Stimulated activated effector memory CD8-positive, alpha-beta T cell treated with anti-CD3 and anti-CD28 coated beads, Interleukin-12 subunit alpha, Interleukin-12 subunit beta, amount 100 ng/mL, for 72 hours (primary cell): ENCODE results near the gene AKNAD1.
"Not testable (repeated sequence)": the region's sequence is repeated elsewhere in the genome, so short reads cannot be mapped to it uniquely, and the experiment has no call there.

ENCODE experiments used
- ATAC-seq: fragments of 150-1000 bp; cut with Tn5 transposase; 2 replicates; pipeline ENCODE4 v1.10.0; 2021
- DNase-seq, 2 donors: peaks; one replicate each; pipeline ENCODE4 v3.0.0; 2021 to 2022; ENCODE audit warnings: low spot score in 2 of 2
- H3K27ac Mint-ChIP-seq: one replicate; pipeline ENCODE4 v1.8.0; 2022; ENCODE audit warnings: mild to moderate bottlenecking, mixed read lengths
- H3K36me3 Mint-ChIP-seq: one replicate; pipeline ENCODE4 v1.8.0; 2022; ENCODE audit warnings: mild to moderate bottlenecking, mixed read lengths
- H3K4me1 Mint-ChIP-seq: one replicate; pipeline ENCODE4 v1.8.0; 2022; ENCODE audit warnings: mixed read lengths
- H3K4me3 Mint-ChIP-seq: one replicate; pipeline ENCODE4 v1.8.0; 2022; ENCODE audit warnings: mild to moderate bottlenecking, mixed read lengths
- H3K9me3 Mint-ChIP-seq: one replicate; pipeline ENCODE4 v1.8.0; 2022; ENCODE audit warnings: mixed read lengths

Gene AKNAD1, protein sequence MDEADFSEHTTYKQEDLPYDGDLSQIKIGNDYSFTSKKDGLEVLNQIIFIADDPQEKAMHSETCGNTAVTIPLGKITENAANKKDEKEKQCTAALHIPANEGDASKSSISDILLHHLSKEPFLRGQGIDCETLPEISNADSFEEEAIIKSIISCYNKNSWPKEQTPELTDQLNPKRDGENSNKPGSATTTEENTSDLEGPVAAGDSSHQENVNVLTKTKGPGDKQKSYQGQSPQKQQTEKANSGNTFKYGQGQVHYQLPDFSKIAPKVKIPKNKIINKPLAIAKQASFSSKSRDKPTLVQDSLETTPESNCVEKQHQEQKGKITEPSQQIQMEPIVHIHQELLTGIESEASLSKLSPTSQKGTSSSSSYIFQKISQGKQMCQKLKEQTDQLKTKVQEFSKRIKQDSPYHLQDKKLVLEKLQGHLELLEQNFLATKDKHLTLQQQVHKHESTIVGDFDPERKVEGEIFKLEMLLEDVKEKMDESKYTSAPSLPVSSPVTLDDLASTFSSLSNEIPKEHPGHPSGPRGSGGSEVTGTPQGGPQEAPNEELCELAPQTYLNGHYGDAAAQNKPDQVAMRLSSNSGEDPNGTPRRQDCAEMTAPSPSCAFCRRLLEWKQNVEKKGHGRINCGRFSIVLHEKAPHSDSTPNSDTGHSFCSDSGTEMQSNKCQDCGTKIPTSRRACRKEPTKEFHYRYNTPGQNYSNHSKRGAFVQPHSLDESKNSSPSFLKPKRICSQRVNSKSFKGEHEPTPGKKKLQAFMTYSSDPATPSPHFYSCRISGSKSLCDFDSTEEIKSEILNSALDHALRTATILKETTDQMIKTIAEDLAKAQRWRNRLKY

DNA sequence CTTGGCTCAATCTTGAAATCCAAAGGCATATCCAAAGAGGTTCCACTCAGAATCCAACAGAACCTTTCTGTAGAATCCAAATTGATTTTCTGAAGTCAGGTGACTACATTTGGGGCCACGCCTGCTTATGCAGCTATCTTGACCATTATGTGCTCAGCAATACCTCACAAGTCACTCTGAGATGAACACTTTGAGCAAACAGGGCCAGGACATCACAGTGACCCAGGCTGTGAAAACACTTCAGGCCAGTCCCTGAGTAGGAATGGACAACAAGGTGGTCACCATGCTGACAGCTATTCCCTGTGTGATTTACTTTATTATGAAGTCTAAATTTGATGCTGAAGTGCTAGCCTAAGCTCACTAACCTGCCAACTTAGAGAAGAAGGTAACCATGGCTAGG is at the start of gene AKNAD1:
TSS of gene AKNAD1 (minus strand) at position 101 of the 400 bp plus-strand sequence. CDS start 4,430 bp downstream, outside the sequence.
- Mint-ChIP-seq H3K4me1 (peaks cover 6% of the 10 kb centered on the region), H3K36me3 (no peaks in the 10 kb centered on the region), H3K27ac (no peak within 1 kb of the TSS), H3K4me3 (no peak within 1 kb of the TSS), H3K9me3 (no peaks in the 10 kb centered on the region)
- DNase-seq = no peak
- ATAC-seq = no peak

DNA sequence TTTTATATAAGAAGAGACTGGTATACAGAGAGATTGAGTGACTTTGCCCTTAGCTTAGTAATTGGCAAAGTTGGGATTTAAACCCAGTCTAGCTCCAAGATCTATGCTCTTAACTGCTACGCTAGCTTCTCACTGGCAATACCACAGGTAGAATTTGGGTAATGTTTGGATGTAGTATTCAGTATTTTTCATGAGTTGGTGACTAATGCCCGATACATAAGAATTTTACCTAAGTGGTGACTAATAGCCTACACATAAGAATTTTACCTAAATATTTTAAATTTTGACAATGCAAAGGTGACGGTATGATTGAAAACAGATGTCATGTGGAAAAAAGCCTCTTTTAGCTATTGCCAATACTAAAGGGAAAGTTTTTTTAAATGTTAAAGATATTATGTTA is 44.2 kb upstream of the AKNAD1 start:
- H3K4me1 Mint-ChIP-seq = no peaks in the 10 kb centered on the region
- H3K27ac Mint-ChIP-seq = no peak overlapping the region
- H3K4me3 Mint-ChIP-seq = no peak overlapping the region
- DNase-seq (no peak), ATAC-seq (no peak)
- H3K9me3 Mint-ChIP-seq = no peaks in the 10 kb centered on the region
- H3K36me3 Mint-ChIP-seq = peaks cover 11% of the 10 kb centered on the region

DNA sequence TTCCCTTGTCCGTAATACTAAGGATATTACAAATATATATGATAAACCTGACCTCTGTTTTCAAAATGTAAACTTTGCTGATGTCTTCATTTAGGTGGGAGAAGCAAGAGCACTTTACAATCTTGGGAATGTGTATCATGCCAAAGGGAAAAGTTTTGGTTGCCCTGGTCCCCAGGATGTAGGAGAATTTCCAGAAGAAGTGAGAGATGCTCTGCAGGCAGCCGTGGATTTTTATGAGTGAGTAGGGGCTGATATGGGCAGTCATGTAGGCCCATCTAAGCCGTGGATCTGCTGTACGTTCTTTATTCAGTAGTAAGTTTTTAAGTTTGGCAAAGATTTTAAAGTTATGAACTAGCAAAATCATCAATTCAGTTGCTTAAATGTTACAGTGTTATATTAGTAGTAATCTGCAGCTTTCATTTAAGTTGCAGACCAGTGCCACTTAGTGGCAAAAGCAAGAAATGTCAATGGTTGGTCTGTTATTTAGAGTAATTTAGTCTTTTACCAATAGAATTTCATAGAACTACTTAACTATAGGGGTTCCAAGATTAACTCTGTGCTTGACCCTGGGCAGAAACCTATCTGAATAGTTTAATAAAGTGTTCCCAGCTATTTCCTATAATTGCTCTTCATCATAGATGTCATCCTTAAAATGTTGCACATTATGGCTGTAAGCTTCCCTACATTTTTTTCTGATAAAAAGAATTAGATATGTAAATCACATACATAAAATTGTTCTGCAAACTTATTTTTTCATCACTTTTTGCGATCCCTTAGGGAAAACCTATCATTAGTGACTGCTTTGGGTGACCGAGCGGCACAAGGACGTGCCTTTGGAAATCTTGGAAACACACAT is 41.2 kb upstream of the AKNAD1 start:
- no peaks in the 10 kb centered on the region for H3K9me3 Mint-ChIP-seq
- no peak for DNase-seq
- ATAC-seq = peak; percentile 66
- H3K27ac Mint-ChIP-seq = no peak overlapping the region
- peaks cover 9% of the 10 kb centered on the region for H3K36me3 Mint-ChIP-seq
- no peaks in the 10 kb centered on the region for H3K4me1 Mint-ChIP-seq
- no peak overlapping the region for H3K4me3 Mint-ChIP-seq

DNA sequence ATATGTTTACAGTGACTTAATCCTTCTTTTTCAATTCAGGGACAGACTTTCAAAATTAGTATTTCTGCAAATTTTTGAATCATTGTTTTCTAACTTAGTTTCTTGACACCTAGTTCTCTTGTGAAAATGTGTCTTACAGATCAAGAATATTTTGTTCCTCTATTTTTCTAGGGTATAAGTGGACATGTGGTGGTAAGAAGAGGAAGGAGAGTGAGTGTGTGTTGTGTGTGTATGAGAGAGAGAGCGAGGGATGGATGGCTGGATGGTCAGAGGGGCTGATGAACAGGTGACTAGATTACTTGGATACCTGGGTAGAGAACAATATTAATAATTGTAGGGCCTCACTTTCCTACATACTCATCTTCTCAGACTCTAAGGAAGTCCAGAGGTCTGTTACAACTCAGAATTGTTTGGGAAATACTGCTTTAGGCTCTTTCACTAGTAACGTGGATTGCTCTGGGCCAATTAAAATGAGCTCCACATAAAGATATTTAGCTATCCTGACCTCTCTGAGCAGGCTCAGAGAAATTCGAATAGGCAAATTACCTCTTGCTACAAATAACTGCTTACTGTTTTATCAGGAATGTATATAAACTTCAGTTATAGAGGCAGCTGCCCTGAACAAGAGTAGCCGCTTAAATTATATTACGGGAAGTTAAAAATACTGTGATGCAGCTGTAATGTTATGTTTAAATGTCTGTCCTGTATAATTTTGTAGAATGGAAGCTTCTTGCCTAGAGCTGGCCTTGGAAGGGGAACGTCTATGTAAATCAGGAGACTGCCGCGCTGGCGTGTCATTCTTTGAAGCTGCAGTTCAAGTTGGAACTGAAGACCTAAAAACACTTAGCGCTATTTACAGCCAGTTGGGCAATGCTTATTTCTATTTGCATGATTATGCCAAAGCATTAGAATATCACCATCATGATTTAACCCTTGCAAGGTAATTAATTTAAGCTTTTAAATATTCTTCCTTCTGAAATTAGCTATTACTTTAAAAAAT is 39.6 kb upstream of the AKNAD1 start:
- H3K4me3 Mint-ChIP-seq = no peak overlapping the region
- H3K36me3 Mint-ChIP-seq = peaks cover 6% of the 10 kb centered on the region
- ATAC-seq = no peak
- no peaks in the 10 kb centered on the region for H3K4me1 Mint-ChIP-seq
- no peak for DNase-seq
- no peak overlapping the region for H3K27ac Mint-ChIP-seq
- no peaks in the 10 kb centered on the region for H3K9me3 Mint-ChIP-seq

DNA sequence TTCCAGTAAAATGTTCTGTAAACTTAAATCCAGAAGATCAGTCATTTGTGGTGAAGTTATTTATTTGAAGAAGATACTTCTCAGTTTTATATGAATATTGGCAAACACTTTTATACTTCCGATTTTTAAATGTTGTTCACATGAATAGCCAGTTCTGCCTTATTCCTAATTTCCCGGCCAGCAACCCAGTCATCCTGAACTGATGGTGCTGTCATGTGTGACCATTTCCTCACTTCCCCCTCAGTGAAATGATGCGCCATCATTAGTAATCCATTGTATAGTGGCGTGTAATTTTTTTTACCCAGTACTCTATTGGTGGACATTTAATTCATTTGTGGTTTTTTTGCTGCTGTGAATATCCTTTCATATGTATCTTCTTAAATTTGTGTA is 36.2 kb upstream of the AKNAD1 start:
- ATAC-seq (no peak), DNase-seq (no peak)
- no peak overlapping the region for H3K4me3 Mint-ChIP-seq
- no peak overlapping the region for H3K27ac Mint-ChIP-seq
- peaks cover 6% of the 10 kb centered on the region for H3K36me3 Mint-ChIP-seq
- H3K4me1 Mint-ChIP-seq = no peaks in the 10 kb centered on the region
- H3K9me3 Mint-ChIP-seq = no peaks in the 10 kb centered on the region

DNA sequence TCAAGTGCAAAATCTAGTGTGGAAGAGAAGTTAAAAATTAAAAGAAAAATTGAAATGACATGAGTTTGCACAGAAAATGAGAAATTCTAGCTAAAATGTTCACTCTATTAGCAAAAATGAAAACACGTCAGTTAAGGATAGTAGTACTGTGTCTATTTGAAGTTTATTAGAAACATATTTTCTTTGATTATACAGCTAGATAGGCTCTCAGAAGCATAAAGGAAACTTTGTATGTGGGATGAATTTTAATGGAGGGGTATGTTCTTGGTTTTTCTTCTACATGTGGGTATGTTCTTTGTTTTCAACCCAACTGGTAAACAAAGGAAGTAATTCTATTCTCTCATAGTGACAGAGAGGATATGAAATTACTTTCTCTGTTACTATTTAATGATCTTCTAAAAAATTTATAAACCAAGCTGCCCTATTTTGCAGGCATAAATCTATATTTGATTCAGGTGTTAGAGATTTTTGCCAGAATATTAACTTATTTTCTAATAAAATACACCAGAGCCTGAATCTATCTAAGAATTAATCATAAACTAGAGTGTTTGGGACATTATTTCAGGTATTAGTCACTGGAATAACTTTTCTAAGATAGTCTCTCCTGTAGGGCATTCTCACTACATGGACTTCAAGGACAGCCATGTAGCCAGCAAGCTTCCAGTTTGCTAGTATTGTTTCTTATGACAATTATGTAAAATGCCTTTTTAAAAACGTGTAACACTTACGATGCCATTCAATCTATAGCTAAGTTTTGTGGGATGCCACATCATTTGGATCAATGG is 35.7 kb upstream of the AKNAD1 start:
- Mint-ChIP-seq H3K9me3 (no peaks in the 10 kb centered on the region), H3K36me3 (peaks cover 6% of the 10 kb centered on the region), H3K4me1 (no peaks in the 10 kb centered on the region), H3K27ac (no peak overlapping the region), H3K4me3 (no peak overlapping the region)
- no peak for ATAC-seq
- DNase-seq = no peak

DNA sequence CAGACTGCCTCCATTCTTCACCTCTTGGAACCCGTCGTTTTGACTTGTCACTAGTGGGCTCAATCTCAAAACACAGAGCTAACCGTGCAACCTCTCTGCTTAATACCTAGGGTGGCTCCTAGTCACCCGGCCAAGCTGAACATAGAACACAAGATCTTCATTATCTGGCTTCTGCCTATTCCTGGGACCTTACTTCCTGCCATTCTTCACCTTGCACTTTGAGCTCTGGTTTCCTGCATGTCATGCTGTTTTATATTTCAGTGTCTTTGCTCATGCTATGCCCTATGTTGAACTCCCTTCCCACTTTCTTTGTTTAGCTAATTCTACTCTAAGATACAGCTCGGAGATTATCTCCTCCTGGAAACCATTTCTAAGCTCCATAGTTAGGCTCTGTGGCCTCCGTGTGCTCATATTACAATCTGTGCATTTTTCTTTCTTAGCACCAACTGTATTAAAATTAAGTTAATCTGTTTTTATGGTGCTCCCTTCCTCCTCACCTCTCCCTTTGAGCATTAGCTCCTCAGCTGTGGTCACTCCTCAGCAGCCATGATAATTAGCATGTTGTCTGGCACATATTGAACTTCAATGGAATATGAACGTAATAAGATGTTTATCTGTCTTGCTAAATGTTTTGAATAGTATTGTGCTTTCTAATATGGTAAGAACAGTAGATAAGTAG is 33.0 kb upstream of the AKNAD1 start:
- ATAC-seq (no peak), DNase-seq (no peak)
- H3K36me3 Mint-ChIP-seq = no peaks in the 10 kb centered on the region
- H3K4me3 Mint-ChIP-seq = no peak overlapping the region
- H3K4me1 Mint-ChIP-seq = no peaks in the 10 kb centered on the region
- no peaks in the 10 kb centered on the region for H3K9me3 Mint-ChIP-seq
- no peak overlapping the region for H3K27ac Mint-ChIP-seq

DNA sequence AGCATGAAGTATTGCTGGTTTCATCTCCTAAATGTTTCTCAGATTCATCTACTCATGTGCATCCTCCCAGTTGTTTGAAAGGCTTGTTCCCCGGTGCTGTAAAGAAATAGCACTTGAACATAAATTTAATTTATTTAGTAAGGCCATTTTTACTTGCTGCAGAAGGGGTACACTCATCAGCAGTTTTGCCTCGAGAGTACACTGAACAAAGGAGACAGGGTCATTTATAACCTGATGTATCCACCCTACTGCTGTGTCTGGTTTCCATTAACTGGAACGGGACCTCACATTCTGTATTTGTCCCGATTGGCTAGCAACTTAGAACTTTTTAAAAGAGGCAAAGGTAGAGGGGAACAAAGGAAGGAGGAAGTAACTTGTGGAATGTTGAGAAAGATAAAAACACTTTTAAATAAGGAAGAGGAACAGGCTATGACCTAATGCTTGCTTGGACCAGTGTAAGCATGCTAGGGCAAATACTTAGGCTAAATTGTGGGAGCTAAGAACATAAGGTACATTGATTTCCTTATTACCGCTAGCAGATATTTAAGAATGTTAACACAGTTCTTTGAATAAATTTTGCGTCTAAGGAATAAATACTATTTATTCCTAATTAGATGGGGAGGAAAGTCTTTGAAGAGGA is 32.2 kb upstream of the AKNAD1 start:
- H3K36me3 Mint-ChIP-seq, H3K4me1 Mint-ChIP-seq, H3K4me3 Mint-ChIP-seq, H3K9me3 Mint-ChIP-seq, ATAC-seq, H3K27ac Mint-ChIP-seq, DNase-seq: not testable (repeated sequence)

DNA sequence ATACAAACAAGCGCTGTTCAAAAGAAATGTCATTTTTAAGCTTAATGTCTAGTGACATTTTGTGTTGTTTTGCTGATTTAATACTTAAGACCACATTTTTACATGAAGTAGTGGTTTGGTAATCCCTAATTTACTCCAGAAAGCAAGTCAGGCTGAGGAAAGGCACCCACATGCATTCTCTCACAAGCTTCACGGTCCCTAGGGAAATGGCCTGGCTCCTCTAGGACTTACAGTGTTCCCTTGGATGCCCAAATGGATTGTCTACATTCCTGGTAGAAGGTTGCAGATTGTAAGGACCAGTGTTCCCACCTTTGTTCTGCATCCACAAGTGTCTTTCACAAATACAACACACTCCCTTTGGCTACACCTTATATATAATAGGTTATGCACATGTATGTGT is 29.4 kb upstream of the AKNAD1 start:
- no peaks in the 10 kb centered on the region for H3K36me3 Mint-ChIP-seq
- DNase-seq (no peak), ATAC-seq (no peak)
- no peaks in the 10 kb centered on the region for H3K9me3 Mint-ChIP-seq
- no peak overlapping the region for H3K4me3 Mint-ChIP-seq
- no peaks in the 10 kb centered on the region for H3K4me1 Mint-ChIP-seq
- no peak overlapping the region for H3K27ac Mint-ChIP-seq

DNA sequence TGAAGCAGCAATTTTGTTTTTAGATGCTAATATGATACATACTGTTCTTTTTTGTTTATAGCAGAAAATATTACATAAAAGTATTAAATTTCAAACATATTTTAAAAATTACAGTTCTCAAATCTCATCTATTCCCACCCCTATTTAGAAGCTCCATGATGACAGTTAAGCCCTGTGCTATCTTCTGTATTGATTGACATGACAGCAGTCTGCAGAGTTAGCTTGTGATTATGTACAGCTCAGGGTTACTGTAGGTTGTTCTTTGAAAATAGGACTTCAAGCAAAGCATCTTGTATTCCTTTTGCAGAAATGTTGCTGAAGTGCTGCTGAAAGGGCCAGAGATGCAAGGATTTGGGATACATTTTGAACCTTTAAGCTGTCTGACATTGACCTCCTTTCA is 28.1 kb upstream of the AKNAD1 start:
- no peaks in the 10 kb centered on the region for H3K9me3 Mint-ChIP-seq
- H3K27ac Mint-ChIP-seq = no peak overlapping the region
- no peaks in the 10 kb centered on the region for H3K4me1 Mint-ChIP-seq
- ATAC-seq (no peak), DNase-seq (no peak)
- no peak overlapping the region for H3K4me3 Mint-ChIP-seq
- no peaks in the 10 kb centered on the region for H3K36me3 Mint-ChIP-seq

DNA sequence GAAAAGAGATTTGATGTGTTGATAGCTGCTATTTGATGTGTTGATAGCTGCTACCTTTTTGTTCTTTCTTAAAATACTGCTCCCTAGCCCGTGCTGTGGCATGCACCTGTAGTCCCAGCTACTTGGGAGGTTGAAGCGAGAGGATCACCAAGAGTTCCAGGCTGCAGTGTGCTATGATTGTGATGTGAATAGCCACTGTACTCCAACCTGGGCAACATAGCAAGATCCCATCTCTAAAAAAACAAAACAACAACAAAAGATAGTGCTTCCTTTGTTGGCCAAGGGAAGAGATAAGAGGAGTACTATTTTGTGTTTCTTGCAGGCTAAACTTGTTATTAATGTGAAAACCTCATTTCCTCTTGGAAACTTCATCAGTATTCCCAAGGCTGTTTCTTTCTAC is 25.9 kb upstream of the AKNAD1 start:
- H3K9me3 Mint-ChIP-seq = no peaks in the 10 kb centered on the region
- no peak overlapping the region for H3K27ac Mint-ChIP-seq
- no peak overlapping the region for H3K4me3 Mint-ChIP-seq
- DNase-seq (no peak), ATAC-seq (no peak)
- H3K4me1 Mint-ChIP-seq = no peaks in the 10 kb centered on the region
- no peaks in the 10 kb centered on the region for H3K36me3 Mint-ChIP-seq

DNA sequence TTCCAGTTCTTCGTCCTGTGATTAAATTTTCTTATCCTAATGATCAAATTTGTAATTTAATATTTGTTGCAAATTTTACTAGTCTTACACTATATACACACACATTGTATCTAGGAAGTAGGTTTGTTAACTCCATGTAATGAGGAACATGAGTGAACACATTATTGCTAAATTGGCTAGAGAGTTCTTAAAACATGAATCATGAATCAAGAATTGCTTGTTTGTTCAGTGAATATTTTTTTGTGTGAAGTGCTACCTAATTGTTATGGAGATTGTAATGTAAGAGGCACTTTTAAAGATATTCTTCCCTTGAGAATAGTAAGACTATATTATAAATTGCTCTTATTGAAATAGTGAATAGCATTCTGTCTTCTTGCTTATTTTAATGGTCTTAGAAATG is 24.5 kb upstream of the AKNAD1 start:
- peaks cover 4% of the 10 kb centered on the region for H3K36me3 Mint-ChIP-seq
- H3K27ac Mint-ChIP-seq = no peak overlapping the region
- DNase-seq = no peak
- H3K4me3 Mint-ChIP-seq = no peak overlapping the region
- no peaks in the 10 kb centered on the region for H3K4me1 Mint-ChIP-seq
- no peak for ATAC-seq
- H3K9me3 Mint-ChIP-seq = no peaks in the 10 kb centered on the region

DNA sequence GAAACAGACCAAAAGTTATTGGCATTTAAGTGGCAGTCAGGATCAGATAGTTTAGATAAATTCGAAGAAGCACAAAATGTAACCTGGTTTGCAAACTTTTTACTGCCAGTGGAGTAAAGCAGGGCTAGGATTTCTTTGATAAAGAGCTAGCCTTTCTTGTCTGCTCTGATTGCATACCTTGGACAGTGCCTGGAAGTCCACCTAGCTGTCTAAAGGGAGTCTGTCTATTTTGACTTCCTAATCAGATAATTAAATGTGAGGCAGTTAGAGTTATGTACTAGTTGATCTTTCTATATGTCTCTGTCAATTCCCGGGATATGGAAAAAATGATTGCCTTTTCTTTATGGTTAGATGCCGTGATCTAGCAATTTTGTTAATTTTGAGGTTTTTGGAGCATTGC is 24.0 kb upstream of the AKNAD1 start:
- Mint-ChIP-seq H3K27ac (no peak overlapping the region), H3K4me1 (no peaks in the 10 kb centered on the region), H3K36me3 (peaks cover 5% of the 10 kb centered on the region), H3K9me3 (no peaks in the 10 kb centered on the region), H3K4me3 (no peak overlapping the region)
- ATAC-seq (no peak), DNase-seq (no peak)
